GM12878 (cell line): Measurements from ENCODE around the gene CACNB3. TPM values are rescaled to one million over a fixed set of nuclear protein-coding genes. Genes with fewer than 3 reads are reported as not detected.
"Not testable (repeated sequence)": the region's sequence is repeated elsewhere in the genome, so short reads cannot be mapped to it uniquely, and the experiment has no call there.

Source experiments
- ATAC-seq: fragments of 200-7000 bp; cut with Tn5 transposase; 3 replicates; pipeline ENCODE4 v1.9.1; 2020; ENCODE audit warnings: mild to moderate bottlenecking, moderate library complexity
- BruUV-seq: library from RNA; stranded (reverse); fragments of 400-500 nt; replicated peaks from 2 replicates; lab custom pipeline; 2021; lab: Mats Ljungman, UMichigan
- CTCF ChIA-PET: fragments of 300-600 bp; sonication (Branson Sonifier 250); formaldehyde crosslinking; extraction: SDS; loops from one replicate; lab custom pipeline; 2021; ENCODE audit warnings: inconsistent platforms; lab: Yijun Ruan, JAX
- POLR2A ChIA-PET: fragments of 350-600 bp; formaldehyde crosslinking; extraction: SDS; loops from one replicate; lab custom pipeline; 2021; ENCODE audit warnings: inconsistent platforms; lab: Charles Lee
- RAD21 ChIA-PET: fragments of 300-600 bp; sonication (Branson Sonifier 250); formaldehyde crosslinking; loops from one replicate; lab custom pipeline; 2023; ENCODE audit warnings: antibody characterized with exemption; ENCODE audit not compliant: unreplicated experiment; lab: Charles Lee
- SMC1A ChIA-PET: fragments of 300-600 bp; sonication (Branson Sonifier 250); formaldehyde crosslinking; loops from one replicate; lab custom pipeline; 2023; ENCODE audit not compliant: unreplicated experiment, uncharacterized antibody; lab: Charles Lee
- DNase-seq: peaks from one replicate; pipeline ENCODE4 v3.0.0-alpha.2; 2011; ENCODE audit warnings: low read depth, low spot score
- FAIRE-seq: peaks from 3 replicates; lab custom pipeline; 2011; peaks lifted over from hg19 to GRCh38; lab: Jason Lieb, UNC
- H2AFZ ChIP-seq: 2 replicates; pipeline ENCODE4 v1.6.0; 2011; ENCODE audit warnings: low read depth, low read length, control low read depth; ENCODE audit not compliant: control insufficient read depth
- H3K27ac ChIP-seq: 2 replicates; pipeline ENCODE4 v1.5.1; 2011; ENCODE audit warnings: control low read depth; ENCODE audit not compliant: control insufficient read depth, insufficient read depth
- H3K27me3 ChIP-seq, 2 experiments: replicated peaks in 1 of 2; 2 replicates each; pipeline versions ENCODE4 v1.6.0 to v1.6.1; 2011; ENCODE audit warnings: low read length in 1 of 2; ENCODE audit not compliant: control insufficient read depth in 2 of 2, insufficient read depth in 2 of 2
- H3K36me3 ChIP-seq, 2 experiments: 2 replicates each; pipeline ENCODE4 v1.5.1; 2011; ENCODE audit warnings: low read length in 1 of 2; ENCODE audit not compliant: control insufficient read depth in 2 of 2, insufficient read depth in 2 of 2
- H3K4me1 ChIP-seq: 2 replicates; pipeline ENCODE4 v1.6.1; 2011; ENCODE audit warnings: mild to moderate bottlenecking, low read length, moderate library complexity, mixed read lengths; ENCODE audit not compliant: control insufficient read depth, insufficient read depth
- H3K4me2 ChIP-seq: 2 replicates; pipeline ENCODE4 v1.6.0; 2011; ENCODE audit warnings: control low read depth; ENCODE audit not compliant: control insufficient read depth, insufficient read depth
- H3K4me3 ChIP-seq: fragments of 200-600 bp; sonication (generic); 2 replicates; pipeline ENCODE4 v1.5.1; 2016
- H3K79me2 ChIP-seq: 2 replicates; pipeline ENCODE4 v1.6.0; 2011; ENCODE audit warnings: low read length; ENCODE audit not compliant: control insufficient read depth, insufficient read depth
- H3K9ac ChIP-seq: 2 replicates; pipeline ENCODE4 v1.8.0; 2011; ENCODE audit warnings: low read length, control low read depth, mixed read lengths; ENCODE audit not compliant: control insufficient read depth, insufficient read depth
- H3K9me3 ChIP-seq: replicated peaks from 3 replicates; pipeline ENCODE4 v1.5.1; 2011; ENCODE audit warnings: mild to moderate bottlenecking, low read length; ENCODE audit not compliant: control insufficient read depth, insufficient read depth
- H4K20me1 ChIP-seq: 2 replicates; pipeline ENCODE4 v1.6.0; 2011; ENCODE audit not compliant: control insufficient read depth, insufficient read depth
- ASH2L ChIP-seq: fragments of 300-600, 200-600 bp; sonication (generic); IDR thresholded peaks from 2 replicates; pipeline ENCODE4 v1.6.1; 2017; ENCODE audit warnings: low read depth, mild to moderate bottlenecking, borderline replicate concordance
- CBX3 ChIP-seq: fragments of 200-600 bp; sonication (generic); IDR thresholded peaks from 2 replicates; pipeline ENCODE4 v1.6.1; 2016; ENCODE audit warnings: low read depth, borderline replicate concordance
- CBX5 ChIP-seq: sonication (generic); IDR thresholded peaks from 2 replicates; pipeline ENCODE4 v1.6.1; 2016; ENCODE audit warnings: low read depth, moderate library complexity, mild to moderate bottlenecking, inconsistent platforms
- CREM ChIP-seq: IDR thresholded peaks from 2 replicates; pipeline ENCODE4 v1.6.1; 2014; ENCODE audit warnings: antibody characterized with exemption, low read depth
- ETV6 ChIP-seq, 2 experiments: fragments of 450-650 bp in 1 of 2; IDR thresholded peaks in 1 of 2; conservative IDR thresholded peaks in 1 of 2; 2 replicates each; pipeline ENCODE4 v1.6.1; 2014; ENCODE audit warnings: antibody characterized with exemption in 1 of 2, borderline replicate concordance in 1 of 2, low read depth in 1 of 2, mild to moderate bottlenecking in 1 of 2, moderate library complexity in 1 of 2
- HDAC6 ChIP-seq: fragments of 200-600 bp; sonication (generic); IDR thresholded peaks from one replicate; pipeline ENCODE4 v1.8.0; 2017; ENCODE audit warnings: antibody characterized with exemption; ENCODE audit not compliant: unreplicated experiment
- JUNB ChIP-seq: IDR thresholded peaks from 2 replicates; pipeline ENCODE4 v1.6.1; 2016; ENCODE audit warnings: antibody characterized with exemption, mild to moderate bottlenecking
- KAT2A ChIP-seq: conservative IDR thresholded peaks from 2 replicates; pipeline ENCODE4 v1.6.1; 2011; ENCODE audit warnings: low read depth, low read length; ENCODE audit not compliant: control insufficient read depth
- NFXL1 ChIP-seq: fragments of 450-650 bp; IDR thresholded peaks from 2 replicates; pipeline ENCODE4 v1.6.1; 2017; ENCODE audit warnings: antibody characterized with exemption, mild to moderate bottlenecking, borderline replicate concordance
- NR2C2 ChIP-seq: IDR thresholded peaks from 2 replicates; pipeline ENCODE4 v1.6.1; 2011; ENCODE audit warnings: borderline replicate concordance, low read depth; ENCODE audit not compliant: control insufficient read depth, insufficient read length
- PAX5 ChIP-seq: IDR thresholded peaks from 2 replicates; pipeline ENCODE4 v1.6.1; 2011; ENCODE audit warnings: low read depth, low read length, borderline replicate concordance
- POLR2A ChIP-seq: IDR thresholded peaks from 2 replicates; pipeline ENCODE4 v1.6.1; 2011; ENCODE audit warnings: low read depth, mild to moderate bottlenecking, low read length
- POLR2AphosphoS5 ChIP-seq: IDR thresholded peaks from 2 replicates; pipeline ENCODE4 v1.6.1; 2011; ENCODE audit warnings: mild to moderate bottlenecking, low read length, inconsistent platforms
- POU2F2 ChIP-seq: IDR thresholded peaks from 3 replicates; pipeline ENCODE4 v1.6.1; 2011; ENCODE audit warnings: low read depth, mild to moderate bottlenecking, low read length, borderline replicate concordance
- SPI1 ChIP-seq: IDR thresholded peaks from 2 replicates; pipeline ENCODE4 v1.6.1; 2011; ENCODE audit warnings: low read depth, mild to moderate bottlenecking, low read length, moderate library complexity, borderline replicate concordance; ENCODE audit not compliant: insufficient read depth
- SREBF1 ChIP-seq: IDR thresholded peaks from 2 replicates; pipeline ENCODE4 v1.6.1; 2012; ENCODE audit warnings: mild to moderate bottlenecking, low read length
- SUZ12 ChIP-seq: fragments of 200-600 bp; sonication (generic); IDR thresholded peaks from one replicate; pipeline ENCODE4 v1.6.1; 2018; ENCODE audit warnings: antibody characterized with exemption, mild to moderate bottlenecking; ENCODE audit not compliant: unreplicated experiment
- ZNF217 ChIP-seq: fragments of 450-650 bp; IDR thresholded peaks from 2 replicates; pipeline ENCODE4 v1.6.1; 2017; ENCODE audit warnings: antibody characterized with exemption, mild to moderate bottlenecking
- ZNF384 ChIP-seq: IDR thresholded peaks from 2 replicates; pipeline ENCODE4 v1.6.1; 2012; ENCODE audit warnings: low read depth, mild to moderate bottlenecking, low read length, improper control_type of control experiment, borderline replicate concordance
- WGBS: methylation state at CpG from one replicate; pipeline ENCODE4 v1.1.6; 2016; ENCODE audit warnings: low lambda C conversion rate; ENCODE audit not compliant: insufficient replicate concordance, insufficient coverage; ENCODE audit errors: missing lambda C conversion rate; 5-methylcytosine and 5-hydroxymethylcytosine counted together
- in situ Hi-C: fragments of 300-500 bp; cut with MboI; formaldehyde crosslinking; loops from 9 replicates; pipeline ENCODE4 v1.14.3; 2018; ENCODE audit warnings: mixed read lengths
- intact Hi-C: fragments of 100-400 bp; cut with micrococcal nuclease; formaldehyde crosslinking; loops from one replicate; pipeline ENCODE4 v1.14.2; 2022; ENCODE audit not compliant: unreplicated experiment
- polyA plus RNA-seq, 11 experiments: library from polyadenylated mRNA; depleted of rRNA in 4 of 11; unstranded in 6 of 11; stranded (reverse) in 5 of 11; fragments of >200 nt; fragmentation: Nextera tagmentation in 4 of 11; fragmentation: Illumina TruSeq in 1 of 11; extraction: Ambion mirVana in 4 of 11; extraction: Trizol in 1 of 11; gene quantifications; 1 replicate in 1 of 11; 2 replicates in 10 of 11; pipeline versions ENCODE4 v1.2.1 to v1.2.3, GENCODE V29; 2011 to 2016; ENCODE audit warnings: inconsistent platforms in 2 of 11, missing spikeins in 2 of 11, low read depth in 1 of 11
- total RNA-seq, 4 experiments: library from RNA; depleted of rRNA in 3 of 4; stranded (reverse); fragments of >200 nt in 3 of 4; fragmentation: Illumina TruSeq in 1 of 4; extraction: Trizol in 1 of 4; gene quantifications; 2 replicates each; pipeline versions ENCODE4 v1.2.1 to v1.2.3, GENCODE V29; 2013 to 2021
- TF ChIP-seq, protein P1 (sequence below): IDR thresholded peaks from 2 replicates; pipeline ENCODE4 v1.6.1; 2012; ENCODE audit warnings: low read depth, low read length, improper control_type of control experiment

Gene CACNB3
- total and polyA plus RNA-seq, 10 of the 15 experiments (the other 5 are each of a cell fraction or from before 2014, with no cell fraction given): 0.78 to 5.0 (median 1.7) TPM

DNA sequence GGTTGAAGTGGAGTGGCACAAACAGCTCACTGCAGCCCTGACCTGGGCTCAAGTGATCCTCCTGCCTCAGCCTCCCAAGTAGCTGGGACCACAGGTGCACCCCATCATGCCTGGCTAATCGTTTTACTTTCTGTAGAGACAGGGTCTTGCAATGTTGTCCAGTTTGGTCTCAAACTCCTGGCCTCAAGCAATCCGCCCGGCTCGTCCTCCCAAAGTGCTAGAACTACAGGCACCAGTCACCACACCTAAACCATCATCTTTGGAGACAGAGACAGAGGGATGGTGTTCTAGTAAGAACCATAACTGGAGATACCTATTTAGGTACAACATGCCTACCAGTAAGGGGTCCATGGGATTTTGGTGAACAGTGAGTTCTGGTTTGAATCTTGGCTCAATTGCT is 36.2 kb downstream of the CACNB3 start:
- no peak overlapping the region for H3K4me3 ChIP-seq
- peaks cover 13% of the 10 kb centered on the region for H3K4me1 ChIP-seq
- no peak overlapping the region for H2AFZ ChIP-seq
- no TSS peak for BruUV-seq
- in situ Hi-C loops: loop anchor here (5.0 kb wide), 1 partner anchor 33 kb away; no protein-coding TSS in a partner anchor
- WGBS: 68% methylated on average over 4 of the region's 4 CpGs
- H3K9me3 ChIP-seq: no peaks in the 10 kb centered on the region
- FAIRE-seq (no peak), DNase-seq (no peak), ATAC-seq (no peak)
- intact Hi-C loops: no loop called here
- ChIA-PET CTCF (interaction anchor here (0.7 to 9.2 kb wide), 15 partner anchors 11 to 137 kb away, joined by 3 to 271 read pairs (median 28); partner anchors contain the start of genes FKBP11, RND1 and WNT1), SMC1A (interaction anchor here (0.7 to 6.1 kb wide), 6 partner anchors 12 to 134 kb away, joined by 3 to 145 read pairs (median 32); partner anchors contain the start of genes FKBP11, RND1 and WNT1), POLR2A (interaction anchor here (0.6 to 3.5 kb wide), 5 partner anchors 11 to 60 kb away, joined by 5 to 52 read pairs (median 13); partner anchors contain the start of gene RND1), RAD21 (interaction anchor here (1.0 to 7.2 kb wide), 6 partner anchors 10 to 142 kb away, joined by 4 to 167 read pairs (median 42); partner anchors contain the start of gene RND1)
- TF ChIP-seq ETV6 (conservative IDR thresholded peaks at IDR 0.05 in 1 of 2, IDR thresholded peaks at IDR 0.05 in 1 of 2; ENCODE audit: borderline replicate concordance in 1 of 2, low read depth in 1 of 2) (no peak), ZNF217 (no peak), POLR2A (no peak), HDAC6 (no peak), SREBF1 (no peak), CREM (no peak), PAX5 (no peak), ZNF384 (no peak), SUZ12 (no peak), JUNB (no peak), KAT2A (no peak), NFXL1 (no peak), POU2F2 (no peak), CBX5 (no peak), ASH2L (no peak), CBX3 (no peak), POLR2AphosphoS5 (no peak), SPI1 (no peak), NR2C2 (no peak)
- TF ChIP-seq, protein P1, sequence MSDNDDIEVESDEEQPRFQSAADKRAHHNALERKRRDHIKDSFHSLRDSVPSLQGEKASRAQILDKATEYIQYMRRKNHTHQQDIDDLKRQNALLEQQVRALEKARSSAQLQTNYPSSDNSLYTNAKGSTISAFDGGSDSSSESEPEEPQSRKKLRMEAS: no peak
- no peaks in the 10 kb centered on the region for H3K27me3 ChIP-seq
- H3K36me3 ChIP-seq: no peaks in the 10 kb centered on the region
- peaks cover 27% of the 10 kb centered on the region for H3K79me2 ChIP-seq
- H4K20me1 ChIP-seq: no peaks in the 10 kb centered on the region
- no peak overlapping the region for H3K9ac ChIP-seq
- no peak overlapping the region for H3K27ac ChIP-seq
- H3K4me2 ChIP-seq: no peak overlapping the region

DNA sequence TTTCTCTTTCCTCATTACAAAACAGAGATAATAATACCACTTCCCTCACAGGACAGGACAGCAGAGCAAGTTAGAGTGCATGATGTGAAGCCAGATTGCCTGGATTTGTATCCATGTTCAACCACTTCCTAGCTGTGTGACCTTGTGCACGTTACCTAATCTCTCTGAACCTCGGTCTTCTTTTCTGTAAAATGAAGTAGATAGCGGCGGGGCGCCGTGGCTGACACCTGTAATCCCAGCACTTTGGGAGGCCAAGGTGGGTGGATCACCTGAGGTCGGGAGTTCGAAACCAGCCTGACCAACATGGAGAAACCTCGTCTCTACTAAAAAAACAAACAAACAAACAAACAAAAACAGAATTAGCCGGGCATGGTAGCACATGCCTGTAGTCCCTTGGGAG is 36.6 kb downstream of the CACNB3 start:
- H3K27me3 ChIP-seq, BruUV-seq, H3K9ac ChIP-seq, H2AFZ ChIP-seq, ATAC-seq, H3K4me2 ChIP-seq, H3K4me3 ChIP-seq, H3K27ac ChIP-seq, H4K20me1 ChIP-seq, DNase-seq, H3K36me3 ChIP-seq, FAIRE-seq, intact Hi-C loops, H3K9me3 ChIP-seq: not testable (repeated sequence)
- Histone ChIP-seq H3K4me1 (peaks cover 10% of the 10 kb centered on the region), H3K79me2 (peaks cover 23% of the 10 kb centered on the region)
- CTCF ChIA-PET: interaction anchor here (1.8 to 9.2 kb wide), 12 partner anchors 10 to 137 kb away, joined by 8 to 271 read pairs (median 36); partner anchors contain the start of genes FKBP11, RND1 and WNT1
- SMC1A ChIA-PET: interaction anchor here (1.2 to 6.1 kb wide), 4 partner anchors 36 to 133 kb away, joined by 3 to 145 read pairs (median 32); partner anchors contain the start of gene FKBP11
- in situ Hi-C loops: loop anchor here (5.0 kb wide), 1 partner anchor 32 kb away; no protein-coding TSS in a partner anchor
- RAD21 ChIA-PET: interaction anchor here (1.0 to 7.2 kb wide), 6 partner anchors 10 to 133 kb away, joined by 4 to 167 read pairs (median 29); partner anchors contain the start of gene RND1
- 88% methylated on average over 10 of the region's 10 CpGs for WGBS
- POLR2A ChIA-PET: interaction anchor here (0.7 to 3.5 kb wide), 5 partner anchors 10 to 35 kb away, joined by 3 to 52 read pairs (median 5); partner anchors contain the start of gene RND1
